Breast epithelium (tissue), 3 donors: ENCODE data around the gene RBM19.

ENCODE experiments used
- CTCF ChIP-seq, 3 donors: fragments of 450-650 bp; IDR thresholded peaks; one replicate each; pipeline ENCODE4 v1.5.1; 2016 to 2017; ENCODE audit warnings: antibody characterized with exemption in 3 of 3, mild to moderate bottlenecking in 3 of 3, moderate library complexity in 3 of 3
- POLR2A ChIP-seq: fragments of 450-650 bp; IDR thresholded peaks from one replicate; pipeline ENCODE4 v1.6.1; 2016; ENCODE audit warnings: antibody characterized with exemption, mild to moderate bottlenecking, moderate library complexity
- POLR2AphosphoS5 ChIP-seq, 3 donors: sonication (generic); formaldehyde crosslinking; IDR thresholded peaks; one replicate each; pipeline ENCODE4 v1.6.1; 2017; ENCODE audit warnings: antibody characterized with exemption in 3 of 3

- TF ChIP-seq CTCF (IDR thresholded peaks at IDR 0.05) (no peak), POLR2A (no peak), POLR2AphosphoS5 (IDR thresholded peaks at IDR 0.05) (no peak)
Observed at GRCh38 chr12:113957627-113958026, 8.5 kb downstream of the RBM19 start.
